A549 (cell line): ENCODE results near the gene FAM234B.

Source experiments
- CTCF ChIP-seq: fragments of >200 bp; sonication (Bioruptor Twin); formaldehyde crosslinking; IDR thresholded peaks from 3 replicates; pipeline ENCODE4 v1.5.1; 2016
- FOSL2 ChIP-seq, 2 experiments: fragments of 450-650 bp in 1 of 2; fragments of >200 bp in 1 of 2; sonication (Bioruptor Twin) in 1 of 2; formaldehyde crosslinking; IDR thresholded peaks; 2 replicates each; pipeline versions ENCODE4 v1.5.0 to v1.6.1; 2016 to 2020; ENCODE audit warnings: mild to moderate bottlenecking in 1 of 2, moderate library complexity in 1 of 2
- JUN ChIP-seq, 2 experiments: fragments of >200 bp; sonication (Bioruptor Twin); formaldehyde crosslinking; IDR thresholded peaks; 2 replicates in 1 of 2; 3 replicates in 1 of 2; pipeline ENCODE4 v1.6.1; 2016 to 2017
- REST ChIP-seq: fragments of 200-600 bp; sonication (generic); IDR thresholded peaks from 2 replicates; pipeline ENCODE4 v1.6.1; 2016; ENCODE audit warnings: antibody characterized with exemption, mild to moderate bottlenecking, moderate library complexity
- TF ChIP-seq, protein P1 (sequence below): fragments of 450-650 bp; IDR thresholded peaks from 2 replicates; pipeline ENCODE4 v1.6.1; 2014; ENCODE audit warnings: antibody characterized with exemption

DNA sequence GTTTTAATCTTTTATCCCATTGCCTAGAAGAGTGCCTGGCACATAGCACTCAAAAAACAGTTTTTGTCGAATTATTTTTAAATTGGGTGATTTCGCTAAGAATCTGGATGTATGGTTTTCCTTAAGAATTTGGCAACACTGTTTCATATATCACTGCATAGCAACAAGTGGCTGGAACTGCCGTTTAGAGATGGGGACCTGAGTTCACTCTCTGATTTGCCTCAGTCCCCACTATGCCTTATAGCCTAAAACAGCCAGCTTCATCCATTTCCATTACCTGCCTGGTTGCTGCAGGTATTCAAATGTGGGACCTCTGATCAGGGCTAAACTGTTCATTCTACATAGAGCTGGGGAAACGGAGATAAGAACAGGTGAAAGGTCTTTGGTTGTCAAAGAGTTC, 45.9 kb upstream of the FAM234B start:
- TF ChIP-seq, protein P1, sequence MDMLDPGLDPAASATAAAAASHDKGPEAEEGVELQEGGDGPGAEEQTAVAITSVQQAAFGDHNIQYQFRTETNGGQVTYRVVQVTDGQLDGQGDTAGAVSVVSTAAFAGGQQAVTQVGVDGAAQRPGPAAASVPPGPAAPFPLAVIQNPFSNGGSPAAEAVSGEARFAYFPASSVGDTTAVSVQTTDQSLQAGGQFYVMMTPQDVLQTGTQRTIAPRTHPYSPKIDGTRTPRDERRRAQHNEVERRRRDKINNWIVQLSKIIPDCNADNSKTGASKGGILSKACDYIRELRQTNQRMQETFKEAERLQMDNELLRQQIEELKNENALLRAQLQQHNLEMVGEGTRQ, result no peak
- TF ChIP-seq JUN (IDR thresholded peaks at IDR 0.05), result no peak
- no peak for TF ChIP-seq CTCF
- TF ChIP-seq FOSL2 (IDR thresholded peaks at IDR 0.05), result no peak
- TF ChIP-seq FOSL2 (CRISPR knock-in tag; IDR thresholded peaks at IDR 0.05), result no peak
- no peak for TF ChIP-seq REST
